HG03460 (cell line): ENCODE results near the gene NMNAT3.

Source experiments
- ATAC-seq: cut with Tn5 transposase; IDR thresholded peaks from one replicate; pipeline ENCODE4 v1.9.1; 2021; ENCODE audit not compliant: unreplicated experiment

NMNAT3 gene

GRCh38 chr3:139677388-139678155, at the start of gene NMNAT3:
NMNAT3 (minus strand) TSS chr3:139677972; CDS start chr3:139627724, 50,248 bp downstream.
- peak; percentile 97 for ATAC-seq

GRCh38 chr3:139721370-139721769, 43.6 kb upstream of the NMNAT3 start:
- ATAC-seq, result no peak

GRCh38 chr3:139718415-139718814, 40.6 kb upstream of the NMNAT3 start:
- no peak for ATAC-seq

GRCh38 chr3:139716908-139717485, 39.2 kb upstream of the NMNAT3 start:
- ATAC-seq, result no peak

DNA sequence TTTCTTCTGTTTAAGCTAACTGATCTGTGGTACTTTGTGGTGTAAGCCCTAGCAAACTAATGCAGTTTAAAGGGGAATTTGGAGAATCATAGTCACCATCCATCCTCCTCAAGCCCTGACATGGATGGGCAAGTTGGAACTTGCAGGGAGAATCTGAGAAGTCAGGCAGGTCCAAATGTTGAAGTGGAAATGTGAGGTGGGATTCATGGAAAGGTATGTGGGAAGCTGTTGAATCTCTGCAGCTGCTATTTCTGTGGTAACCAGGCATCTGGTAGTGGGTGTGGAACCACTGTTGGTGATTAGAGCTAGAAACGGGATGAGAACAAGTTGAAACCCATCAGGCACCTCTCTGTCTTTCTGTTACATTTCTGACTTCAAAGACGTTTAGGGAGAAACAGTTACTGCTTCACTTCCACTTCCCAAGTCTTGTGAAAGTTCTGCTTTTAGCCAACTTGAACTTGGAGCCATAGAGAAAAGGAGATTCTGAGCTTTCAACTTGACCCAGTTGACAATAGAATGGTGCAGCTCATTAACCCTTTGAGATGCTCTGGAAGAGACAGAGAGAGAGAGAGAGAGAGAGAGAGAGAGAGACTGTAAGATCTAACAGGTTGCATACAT, 38.1 kb upstream of the NMNAT3 start:
- no peak for ATAC-seq

- no peak for ATAC-seq
Observed at GRCh38 chr3:139715166-139715565, 37.4 kb upstream of the NMNAT3 start.

- no peak for ATAC-seq
Observed at GRCh38 chr3:139710212-139710611, 32.4 kb upstream of the NMNAT3 start.

DNA sequence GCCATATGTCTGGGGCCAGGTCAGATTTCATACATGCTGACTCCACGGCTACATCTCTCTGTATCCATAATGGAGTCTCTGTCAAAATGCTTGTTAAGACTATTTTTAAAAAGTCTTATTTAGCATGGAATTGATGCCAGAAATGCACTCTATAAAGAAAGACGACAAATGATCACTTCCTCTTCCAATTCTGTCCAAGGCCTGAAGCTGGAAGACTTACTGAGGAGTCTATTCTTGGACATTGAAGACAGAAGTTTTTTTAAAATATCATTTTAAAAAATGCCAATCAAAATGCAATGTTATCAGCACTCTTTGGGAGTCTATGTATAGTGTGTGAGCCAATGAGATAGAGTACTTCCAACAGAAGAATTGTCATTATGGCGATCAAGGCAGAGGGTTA, 27.9 kb upstream of the NMNAT3 start:
- no peak for ATAC-seq

DNA sequence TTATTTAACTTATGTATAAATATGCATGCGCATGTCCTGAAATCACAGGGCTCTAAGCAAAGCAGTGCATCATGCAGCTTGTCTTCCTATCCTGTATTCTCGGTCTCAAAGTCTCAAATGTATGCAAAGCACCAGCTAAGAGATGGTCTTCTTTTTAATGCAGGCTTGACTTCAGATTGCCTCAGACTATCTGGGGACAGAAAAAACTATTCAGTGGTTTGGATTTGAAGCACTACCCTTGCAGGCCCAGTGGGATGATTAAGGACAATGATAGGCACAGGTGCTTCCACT, 18.5 kb upstream of the NMNAT3 start:
- ATAC-seq, result no peak

DNA sequence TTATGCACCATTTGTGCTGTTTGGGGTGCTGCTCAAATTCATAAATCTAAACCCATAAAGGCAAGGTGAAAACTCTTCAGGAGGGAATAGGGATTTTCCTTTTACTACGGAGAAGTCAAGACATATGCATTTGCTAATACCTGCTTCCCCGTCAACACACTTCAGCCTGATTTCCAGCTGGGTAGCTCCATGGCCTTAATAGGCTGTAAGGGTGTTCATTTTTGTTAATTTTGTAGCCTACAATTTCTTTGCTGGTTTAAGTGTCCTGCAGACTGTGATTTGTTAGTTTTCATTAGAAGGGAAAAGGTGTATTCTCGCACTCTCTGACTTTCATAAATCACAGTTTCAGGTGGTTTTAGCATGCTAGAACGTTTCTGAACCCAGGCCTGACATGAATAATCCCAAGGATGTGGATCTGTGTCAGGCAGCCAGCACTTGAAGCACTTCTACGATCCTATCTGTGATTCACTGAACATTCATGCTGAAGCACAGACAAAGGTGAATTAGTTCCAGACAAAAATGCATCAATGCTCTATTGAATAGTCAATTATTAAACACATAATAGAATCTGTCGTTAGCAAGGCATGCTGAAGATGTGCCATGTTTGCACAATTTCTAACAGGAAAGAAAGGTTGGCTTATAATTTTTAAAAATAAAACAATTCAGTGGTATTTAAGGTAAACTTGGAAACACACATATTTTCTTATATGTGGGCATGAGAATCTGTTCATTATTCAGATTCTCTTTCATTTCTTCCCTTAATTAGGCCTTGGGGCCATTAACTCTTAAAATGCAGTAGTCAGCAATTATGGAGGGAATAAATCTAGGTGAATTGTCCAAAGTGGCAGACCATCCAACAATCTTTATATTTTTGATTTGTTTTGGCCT, 17.9 kb upstream of the NMNAT3 start:
- ATAC-seq, result no peak

DNA sequence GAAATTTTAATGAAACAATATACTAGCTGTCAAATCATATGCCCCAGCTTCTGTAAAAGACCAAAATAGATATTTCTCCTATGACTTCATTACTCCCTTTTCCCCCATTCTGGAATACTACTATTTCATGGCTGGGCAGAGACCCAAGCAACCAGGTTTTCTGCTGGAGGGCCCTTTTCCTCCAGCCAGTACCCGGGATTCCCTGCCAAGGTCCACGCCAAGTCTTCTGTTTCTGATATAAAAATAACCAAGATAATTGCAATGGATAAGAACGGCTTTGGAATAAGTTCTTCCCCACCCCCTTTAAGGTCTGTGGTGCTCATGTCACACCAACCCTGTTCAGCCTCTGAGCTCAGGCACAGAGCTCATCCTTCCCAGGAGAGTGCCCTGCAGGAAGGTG, 17.2 kb upstream of the NMNAT3 start:
- no peak for ATAC-seq

DNA sequence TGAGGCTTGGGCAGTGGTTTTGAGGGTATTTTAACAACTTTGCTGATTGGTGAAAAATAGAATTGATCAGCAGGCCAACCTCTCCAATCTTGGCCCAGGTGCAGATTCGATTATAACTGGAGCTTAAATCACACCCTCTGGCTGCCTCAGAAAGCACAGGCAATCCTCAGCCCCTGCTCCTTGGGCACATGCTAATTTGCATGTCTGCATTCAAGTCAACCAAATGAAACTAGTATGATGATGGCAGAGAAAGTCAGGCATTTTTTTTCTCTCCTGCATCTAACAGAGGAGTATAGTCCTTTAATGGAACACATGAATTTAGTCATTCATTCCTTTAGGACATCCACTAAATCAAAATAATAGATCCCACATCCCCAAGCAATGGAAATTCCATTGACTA, 16.8 kb upstream of the NMNAT3 start:
- no peak for ATAC-seq

DNA sequence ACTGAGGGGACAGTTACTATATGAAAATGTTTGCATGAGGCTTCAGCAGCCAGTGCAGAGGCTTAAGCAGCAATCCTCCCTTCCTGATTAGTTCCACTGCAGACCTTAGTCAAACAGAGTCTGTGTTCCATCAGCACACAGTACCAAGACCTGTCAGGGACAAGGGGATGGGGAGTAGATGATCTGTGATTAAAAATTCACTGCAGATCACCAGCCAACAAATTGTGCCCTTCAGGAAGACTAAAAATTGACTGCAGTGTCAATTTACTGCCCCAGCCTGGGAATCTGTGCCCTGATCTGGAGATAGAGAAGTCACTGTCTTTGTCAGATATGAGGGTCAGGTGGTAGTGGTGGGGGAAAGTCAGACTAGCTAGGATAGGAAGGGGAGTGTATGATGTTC, 13.8 kb upstream of the NMNAT3 start:
- ATAC-seq, result no peak

DNA sequence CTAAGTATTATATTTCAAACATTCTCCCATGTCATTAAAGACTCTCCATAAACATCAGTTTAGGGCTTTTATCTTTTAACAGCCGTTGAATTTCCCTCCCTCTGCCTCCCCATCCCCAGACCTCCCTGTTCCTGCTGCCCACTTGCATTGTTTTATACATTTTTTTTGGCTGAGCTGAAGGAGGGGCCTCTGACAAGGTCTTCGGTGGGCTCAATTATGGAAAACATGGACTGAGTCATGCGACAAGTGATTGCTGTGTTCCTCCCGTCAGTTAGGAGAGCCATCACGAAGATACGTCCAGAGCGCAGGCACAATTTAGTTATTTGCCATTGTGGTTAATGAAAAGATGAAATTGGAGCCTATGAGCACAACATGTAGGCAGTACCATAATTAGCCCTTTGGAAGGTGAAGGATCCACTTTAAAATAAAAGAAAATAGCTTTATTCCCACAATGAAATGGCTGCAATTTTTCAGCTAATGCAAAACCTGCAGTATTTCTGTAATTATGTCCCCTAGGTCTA, 12.0 kb upstream of the NMNAT3 start:
- ATAC-seq, result no peak

DNA sequence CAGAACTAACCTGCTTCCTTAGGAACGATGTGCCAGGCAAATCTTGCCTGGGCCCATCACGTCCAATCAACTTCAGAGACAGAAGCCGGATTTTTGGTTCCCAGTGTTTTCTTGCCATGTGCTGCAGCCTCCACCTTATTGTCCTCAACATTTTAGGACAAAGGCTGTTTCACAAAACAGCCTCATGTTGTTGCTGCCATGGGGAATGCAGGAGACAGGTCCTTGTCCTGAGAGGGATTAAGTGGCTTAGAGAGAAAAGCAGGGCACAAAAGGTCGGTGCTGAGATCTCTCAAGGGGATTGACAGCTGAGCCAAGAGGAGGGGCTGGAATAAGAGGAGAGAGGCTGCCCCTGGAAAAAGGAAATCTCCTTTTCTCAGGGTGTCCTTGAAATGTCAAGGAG, 11.3 kb upstream of the NMNAT3 start:
- ATAC-seq, result no peak

- ATAC-seq, result no peak
Observed at GRCh38 chr3:139687431-139687830, 9.7 kb upstream of the NMNAT3 start.

DNA sequence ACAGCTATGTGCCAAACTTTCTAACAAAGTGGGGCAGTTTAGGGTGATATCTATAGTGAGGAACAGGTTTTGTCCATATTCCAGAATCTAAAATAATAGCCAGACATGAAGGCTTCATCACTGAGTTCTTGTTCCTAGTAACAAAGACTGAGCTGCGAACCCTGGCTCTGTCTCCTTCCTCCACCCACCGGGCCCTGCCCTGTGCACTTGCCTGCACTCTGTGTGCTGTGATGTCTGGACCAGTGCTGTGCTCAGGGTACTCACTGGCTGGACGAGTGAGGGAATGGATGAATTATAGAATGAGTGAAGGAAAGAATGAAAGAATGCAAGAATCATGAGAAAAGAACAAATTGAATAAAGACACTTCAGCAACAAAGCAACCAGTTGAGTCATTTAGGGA, 8.9 kb upstream of the NMNAT3 start:
- no peak for ATAC-seq

- no peak for ATAC-seq
Observed at GRCh38 chr3:139686206-139686605, 8.4 kb upstream of the NMNAT3 start.

GRCh38 chr3:139679220-139679775, 1.5 kb upstream of the NMNAT3 start:
- no peak for ATAC-seq

DNA sequence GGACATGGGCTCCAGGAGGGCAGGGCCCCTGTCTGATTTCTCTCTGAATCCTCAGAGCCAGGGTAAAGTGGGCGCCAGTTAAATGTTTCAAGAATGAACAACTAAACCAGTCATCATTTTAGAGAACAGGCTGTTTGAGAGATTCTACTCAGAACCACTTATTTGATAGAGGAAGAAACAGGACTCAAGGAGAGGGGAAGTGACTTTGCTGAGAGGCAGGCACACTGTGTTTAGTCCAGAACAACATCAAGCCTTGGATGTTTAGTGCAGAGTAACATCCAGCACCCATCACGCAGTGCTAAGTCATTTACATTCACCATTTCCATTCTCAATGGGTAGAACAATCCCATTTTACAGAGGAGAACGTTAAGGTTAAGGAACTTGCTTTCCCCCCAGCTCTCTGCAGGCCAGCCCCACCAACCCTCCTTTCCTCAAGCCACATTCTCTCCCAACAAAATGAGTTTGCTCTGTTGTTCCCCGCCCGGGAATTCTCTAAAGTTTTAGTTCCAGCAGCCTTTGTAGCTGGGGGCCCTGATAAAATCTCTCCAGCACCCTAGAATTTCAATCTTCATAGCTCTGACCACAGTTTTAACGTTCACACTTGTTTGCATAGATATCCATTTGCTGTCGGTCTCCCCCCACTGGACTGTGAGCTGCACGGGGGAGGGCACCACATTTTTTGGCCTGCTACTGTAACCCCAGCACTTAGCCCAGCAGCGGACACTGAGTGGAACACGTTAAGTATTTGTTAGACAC, 962 bp downstream of the NMNAT3 start:
- no peak for ATAC-seq
